Right lobe of liver (tissue), 6 donors: Measurements from ENCODE around the gene RNF157. TPM values are rescaled to one million over a fixed set of nuclear protein-coding genes. Genes with fewer than 3 reads are reported as not detected.
A peak's percentile ranks its signal among the peaks of the same experiment; 100 is the strongest.

Source experiments
- ATAC-seq, 4 donors: fragments of 200-7000 bp; cut with Tn5 transposase; one replicate each; pipeline ENCODE4 v1.9.1; 2020; ENCODE audit warnings: mild to moderate bottlenecking in 4 of 4, moderate library complexity in 4 of 4
- DNase-seq, 3 donors: peaks; one replicate each; pipeline ENCODE4 v3.0.0-alpha.2; 2020
- H3K27ac ChIP-seq, 3 donors: fragments of 200-600 bp; one replicate each; pipeline ENCODE4 v1.8.0; 2022
- H3K27me3 ChIP-seq, 2 donors: fragments of 200-600 bp; one replicate each; pipeline ENCODE4 v1.8.0; 2022
- H3K36me3 ChIP-seq, 4 donors: fragments of 200-600 bp; sonication (generic) in 1 of 4; one replicate each; pipeline versions ENCODE4 v1.5.1 to v1.8.0; 2017 to 2022; ENCODE audit warnings: control low read depth in 1 of 4
- H3K4me1 ChIP-seq, 4 donors: fragments of 200-600 bp; sonication (generic) in 1 of 4; one replicate each; pipeline versions ENCODE4 v1.5.1 to v1.8.0; 2017 to 2022; ENCODE audit warnings: control low read depth in 1 of 4
- H3K4me3 ChIP-seq, 3 donors: fragments of 200-600 bp; one replicate each; pipeline ENCODE4 v1.8.0; 2022
- H3K9me3 ChIP-seq, 4 donors: fragments of 200-600 bp; sonication (generic) in 1 of 4; one replicate each; pipeline versions ENCODE4 v1.5.1 to v1.8.0; 2017 to 2022; ENCODE audit warnings: control low read depth in 1 of 4
- CTCF ChIP-seq, 4 donors: fragments of 200-600 bp in 3 of 4; fragments of 450-650 bp in 1 of 4; IDR thresholded peaks; one replicate each; pipeline versions ENCODE4 v1.5.1 to v1.8.0; 2016 to 2022; ENCODE audit warnings: antibody characterized with exemption in 4 of 4, mild to moderate bottlenecking in 2 of 4
- POLR2A ChIP-seq: fragments of 450-650 bp; IDR thresholded peaks from one replicate; pipeline ENCODE4 v1.6.1; 2017; ENCODE audit warnings: antibody characterized with exemption, mild to moderate bottlenecking
- WGBS: methylation state at CpG from one replicate; pipeline ENCODE4 v1.1.6; 2018; ENCODE audit warnings: low coverage, low lambda C conversion rate; ENCODE audit not compliant: insufficient coverage; ENCODE audit errors: missing lambda C conversion rate; 5-methylcytosine and 5-hydroxymethylcytosine counted together
- intact Hi-C, 2 donors: fragments of 100-400 bp; cut with DNase I; formaldehyde crosslinking; loops; one replicate each; pipeline versions ENCODE4 v1.11.2 to v1.14.1; 2022
- total RNA-seq, 6 experiments: library from RNA; depleted of rRNA in 2 of 6; stranded (reverse); fragments of >200 nt in 2 of 6; fragmentation: NEBNext Ultra II Directional in 3 of 6; extraction: Animal tissue kit (Norgen Biotek cat#: 25700) in 3 of 6; gene quantifications; one replicate each; pipeline versions ENCODE4 v1.1.0 to v1.2.4, GENCODE V29; 2016 to 2023
- donor health status: DM: no; HTN: yes; CAD: no.
- donor health status: DM: no; HTN: no; CAD: no.
- donor health status: DM: no; HTN: no; CAD: no.
- donor health status: DM: no; HTN: yes; CAD: no.
- donor health status: DM: no; HTN: yes; CAD: no.

The RNF157 gene
- total RNA-seq, 6 experiments from 2014 or later = 0.39 to 14.5 (median 6.0) TPM

GRCh38 chr17:76104896-76105231 is 135.4 kb downstream of the RNF157 start:
- ATAC-seq = no peak
- Histone ChIP-seq H3K4me3 (no peak overlapping the region), H3K27ac (no peak overlapping the region), H3K9me3 (no peaks in the 10 kb centered on the region), H3K36me3 (peaks cover 0 to 17% (median 3%) of the 10 kb centered on the region in 4 donors), H3K4me1 (peaks cover 0 to 10% (median 4%) of the 10 kb centered on the region in 4 donors), H3K27me3 (no peaks in the 10 kb centered on the region)
- WGBS = 85% methylated on average over 4 of the region's 5 CpGs
- no peak for DNase-seq
- intact Hi-C loops = no loop called here
- TF ChIP-seq CTCF (IDR thresholded peaks at IDR 0.05) (no peak), POLR2A (no peak)

DNA sequence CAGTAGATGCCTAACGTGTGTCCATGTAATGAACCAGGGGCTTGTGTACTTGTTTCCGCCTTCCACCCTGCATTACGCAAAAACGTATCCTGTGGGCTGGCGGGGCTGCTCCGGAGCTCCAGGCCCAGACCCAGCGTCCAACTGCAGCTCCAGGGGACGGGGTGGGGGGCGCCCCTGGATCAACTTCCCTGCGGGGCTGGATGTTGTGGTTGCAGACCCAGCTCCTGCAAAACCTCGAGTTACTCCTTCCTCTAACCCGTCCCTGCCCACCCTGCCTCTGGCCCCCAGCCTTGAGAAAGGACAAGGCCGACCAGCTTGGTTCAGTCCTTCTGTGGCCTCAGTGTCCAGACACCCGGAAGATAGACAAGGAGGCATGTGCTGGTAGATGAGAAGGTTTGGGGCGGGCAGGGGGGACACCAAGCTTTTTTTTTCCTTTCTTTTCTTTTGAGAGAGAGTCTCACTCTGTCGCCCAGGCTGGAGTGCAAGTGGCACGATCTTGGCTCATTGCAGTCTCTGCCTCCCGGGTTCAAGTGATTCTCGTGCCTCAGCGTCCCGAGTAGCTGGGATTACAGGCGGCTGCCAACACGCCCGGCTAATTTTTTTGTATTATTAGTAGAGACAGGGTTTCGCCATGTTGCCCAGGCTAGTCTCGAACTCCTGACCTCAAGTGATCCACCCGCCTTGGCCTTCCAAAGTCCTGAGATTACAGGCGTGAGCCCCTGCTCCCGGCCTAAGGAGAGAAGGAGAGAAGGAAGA is 136.0 kb downstream of the RNF157 start:
- Histone ChIP-seq H3K27ac (peak overlapping the region; percentile 12 to 66 (median 66)), H3K27me3 (no peaks in the 10 kb centered on the region), H3K36me3 (peaks cover 0 to 22% (median 3%) of the 10 kb centered on the region in 4 donors), H3K4me3 (peak overlapping the region; percentile 72 to 82 (median 79)), H3K9me3 (no peaks in the 10 kb centered on the region), H3K4me1 (peaks cover 0 to 10% (median 4%) of the 10 kb centered on the region in 4 donors)
- 89% methylated on average over 13 of the region's 29 CpGs for WGBS
- ATAC-seq (peak in 2 of 4 donors; percentile 6 to 21), DNase-seq (peak in 2 of 3 donors; percentile 50 to 56)
- intact Hi-C loops = no loop called here
- TF ChIP-seq CTCF (IDR thresholded peaks at IDR 0.05) (no peak), POLR2A (no peak)

DNA sequence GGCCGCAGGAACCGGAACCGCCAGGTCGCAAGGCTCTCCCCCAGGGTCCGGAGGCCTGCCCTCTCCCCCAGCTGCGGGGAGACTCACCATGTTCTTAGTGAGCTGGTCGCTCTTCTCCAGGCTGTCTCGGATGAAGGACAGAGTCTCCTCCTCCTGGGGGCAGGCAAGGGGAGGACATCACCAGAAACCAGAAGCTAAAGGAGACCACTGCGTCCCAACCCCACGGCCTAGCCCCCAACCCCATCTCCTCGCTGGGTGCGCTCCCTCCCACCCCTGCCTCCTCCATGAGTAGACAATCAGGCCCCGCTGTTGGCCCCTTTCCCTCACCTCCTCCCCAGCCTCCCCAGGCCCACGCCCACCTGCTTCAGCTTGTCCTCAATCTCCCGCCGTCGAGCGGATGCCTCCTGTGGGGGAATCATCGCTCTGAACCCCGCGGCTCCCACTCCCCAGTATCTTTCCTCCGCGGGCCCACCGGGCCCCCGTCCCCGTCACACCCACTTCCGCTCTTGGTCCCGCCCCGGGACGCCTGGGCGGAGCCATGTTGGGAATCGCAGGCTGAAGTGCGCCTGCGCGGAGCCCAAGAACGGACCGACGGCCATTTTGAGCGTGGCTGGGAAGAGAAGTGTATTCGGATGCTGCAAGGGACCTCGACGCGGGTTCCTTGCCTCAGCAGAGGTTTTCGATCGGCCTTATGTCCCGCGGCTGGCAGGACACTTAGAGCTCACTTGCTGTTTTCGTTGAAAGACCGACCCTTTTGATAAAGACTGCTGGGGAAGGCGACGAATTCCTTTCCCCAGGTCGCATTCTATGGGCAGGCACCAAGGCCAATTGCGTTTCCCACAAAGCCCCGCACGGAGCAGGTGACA is 136.8 kb downstream of the RNF157 start, which contains the start of gene EXOC7:
Gene EXOC7, minus strand, starts transcription at position 514 of the 866 bp plus-strand sequence. Its CDS starts 95 bp downstream, at position 419.
- Histone ChIP-seq H3K36me3 (peaks cover 0 to 22% (median 3%) of the 10 kb centered on the region in 4 donors), H3K9me3 (no peaks in the 10 kb centered on the region), H3K4me1 (peaks cover 0 to 10% (median 4%) of the 10 kb centered on the region in 4 donors), H3K27me3 (no peaks in the 10 kb centered on the region), H3K27ac (peak within 1 kb of the TSS; percentile 12 to 66 (median 66)), H3K4me3 (peak within 1 kb of the TSS; percentile 72 to 82 (median 79))
- TF ChIP-seq CTCF (IDR thresholded peaks at IDR 0.05) (no peak), POLR2A (peak; percentile 45)
- 0% methylated on average over 13 of the region's 55 CpGs for WGBS
- DNase-seq (peak; percentile 92 to 94 (median 92)), ATAC-seq (peak; percentile 94 to 98 (median 98))
- intact Hi-C loops = no loop called here

DNA sequence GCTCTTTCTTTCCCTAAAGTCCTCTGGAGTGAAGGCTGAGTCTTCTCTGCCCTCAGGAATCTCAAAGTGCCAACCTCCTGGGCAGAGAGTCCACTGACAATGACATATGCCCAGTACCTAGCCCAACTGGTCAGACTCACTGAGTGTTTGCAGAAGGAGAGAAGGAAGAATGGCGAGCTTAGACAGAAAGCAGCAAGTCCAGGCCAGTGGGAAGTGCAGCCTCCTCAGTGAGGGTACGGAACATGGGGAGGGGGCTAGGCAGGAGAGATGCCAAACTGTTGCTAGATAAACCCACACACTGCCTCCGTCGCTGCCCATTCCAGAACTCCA is 137.4 kb downstream of the RNF157 start:
- TF ChIP-seq POLR2A (no peak), CTCF (IDR thresholded peaks at IDR 0.05) (no peak)
- 3% methylated on average over 4 of the region's 4 CpGs for WGBS
- Histone ChIP-seq H3K4me1 (peaks cover 0 to 10% (median 4%) of the 10 kb centered on the region in 4 donors), H3K36me3 (peaks cover 0 to 23% (median 6%) of the 10 kb centered on the region in 4 donors), H3K9me3 (no peaks in the 10 kb centered on the region), H3K27ac (peak overlapping the region; percentile 12 to 66 (median 66)), H3K27me3 (no peaks in the 10 kb centered on the region), H3K4me3 (peak overlapping the region; percentile 72 to 82 (median 79))
- ATAC-seq (peak; percentile 4 to 35 (median 11)), DNase-seq (no peak)
- intact Hi-C loops = no loop called here
